ENCODE results near the gene NHS. TPM values are rescaled to one million over a fixed set of nuclear protein-coding genes. Genes with fewer than 3 reads are reported as not detected.

NHS gene
- polyA plus RNA-seq, 6 donors from 2014 or later: not detected

- Mint-ChIP-seq H3K9me3 (peaks cover 0 to 19% (median 2%) of the 10 kb centered on the region in 7 donors), H3K27ac (no peak overlapping the region), H3K4me1 (no peaks in the 10 kb centered on the region)
These were observed 399.1 kb downstream of the NHS start for GRCh38 chrX:17774053-17774452.

DNA sequence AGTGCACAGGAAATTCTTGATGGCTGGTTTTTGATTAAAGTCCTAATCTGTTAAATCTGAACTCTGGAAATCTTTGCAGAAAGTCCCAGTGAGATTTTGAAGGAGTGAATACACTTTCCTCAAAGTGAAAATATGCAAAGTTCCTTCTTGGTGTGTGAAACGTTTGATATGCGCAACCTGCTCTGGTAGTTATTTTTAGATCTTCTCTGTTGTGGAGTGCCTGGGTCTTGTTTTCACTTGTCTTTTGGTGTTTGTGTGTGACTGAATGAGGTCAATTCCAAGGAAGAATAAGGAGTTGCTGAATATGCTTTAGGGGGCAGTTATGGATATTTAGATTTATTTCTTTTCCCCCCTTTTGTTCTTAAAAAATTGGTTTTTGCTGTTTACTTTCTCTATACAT is 404.0 kb downstream of the NHS start:
- no peak for ATAC-seq (ENCODE audit: low read depth in 2 of 2)
- Mint-ChIP-seq H3K4me3 (no peak overlapping the region), H3K27me3 (peaks cover 0 to 10% (median 6%) of the 10 kb centered on the region in 3 donors), H3K27ac (no peak overlapping the region), H3K36me3 (peaks cover 0 to 7% of the 10 kb centered on the region in 2 donors), H3K4me1 (no peaks in the 10 kb centered on the region), H3K9me3 (peaks cover 2 to 38% (median 7%) of the 10 kb centered on the region in 7 donors)
- no peak for DNase-seq

More at GRCh38 chrX:17774053-17774452, 399.1 kb downstream of the NHS start:
- no peak for DNase-seq
- Mint-ChIP-seq H3K36me3 (no peaks in the 10 kb centered on the region), H3K4me3 (no peak overlapping the region), H3K27me3 (peaks cover 0 to 5% (median 0%) of the 10 kb centered on the region in 3 donors)
- ATAC-seq (ENCODE audit: low read depth in 2 of 2): no peak

DNA sequence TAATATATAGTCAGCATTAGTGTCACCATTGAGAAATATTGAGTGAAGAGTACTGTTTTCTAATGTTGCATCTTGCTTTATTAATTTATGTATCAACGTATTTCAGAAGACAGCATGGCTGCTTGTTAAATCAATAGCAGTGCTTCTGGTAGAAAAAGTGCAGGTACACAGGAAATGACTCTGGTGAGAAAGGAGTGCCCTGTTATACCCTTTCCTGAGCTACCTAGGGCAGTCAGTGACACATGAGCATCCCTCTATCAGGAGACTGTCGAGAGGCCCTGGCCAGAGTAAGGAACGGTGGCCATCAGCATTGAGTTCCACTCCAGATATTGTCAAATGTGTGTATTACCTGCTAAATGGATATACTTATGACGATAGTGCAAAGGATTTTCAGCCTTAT is 404.4 kb downstream of the NHS start:
- Mint-ChIP-seq H3K27ac (no peak overlapping the region), H3K4me3 (no peak overlapping the region), H3K4me1 (no peaks in the 10 kb centered on the region), H3K27me3 (peaks cover 0 to 10% (median 6%) of the 10 kb centered on the region in 3 donors), H3K36me3 (peaks cover 0 to 7% of the 10 kb centered on the region in 2 donors), H3K9me3 (peaks cover 2 to 38% (median 7%) of the 10 kb centered on the region in 7 donors)
- no peak for DNase-seq
- ATAC-seq (ENCODE audit: low read depth in 2 of 2): no peak
